GM12878 (cell line): ENCODE measurements around the gene LPCAT3. TPM values are rescaled to one million over a fixed set of nuclear protein-coding genes. Genes with fewer than 3 reads are reported as not detected.

Experiments used
- CEBPZ ChIP-seq: fragments of 150-350 bp; IDR thresholded peaks from 2 replicates; pipeline ENCODE4 v1.6.1; 2016; ENCODE audit warnings: low read depth, low read length
- HDAC6 ChIP-seq: fragments of 200-600 bp; sonication (generic); IDR thresholded peaks from one replicate; pipeline ENCODE4 v1.8.0; 2017; ENCODE audit warnings: antibody characterized with exemption; ENCODE audit not compliant: unreplicated experiment
- KAT2A ChIP-seq: conservative IDR thresholded peaks from 2 replicates; pipeline ENCODE4 v1.6.1; 2011; ENCODE audit warnings: low read depth, low read length; ENCODE audit not compliant: control insufficient read depth
- MTA2 ChIP-seq: fragments of 450-650 bp; IDR thresholded peaks from 2 replicates; pipeline ENCODE4 v1.6.1; 2016; ENCODE audit warnings: low read depth, mild to moderate bottlenecking, moderate library complexity
- POLR2AphosphoS2 ChIP-seq: IDR thresholded peaks from 2 replicates; pipeline ENCODE4 v1.6.1; 2011; ENCODE audit warnings: low read depth, mild to moderate bottlenecking, low read length, improper control_type of control experiment, moderate library complexity
- polyA plus RNA-seq, 11 experiments: library from polyadenylated mRNA; depleted of rRNA in 4 of 11; unstranded in 6 of 11; stranded (reverse) in 5 of 11; fragments of >200 nt; fragmentation: Nextera tagmentation in 4 of 11; fragmentation: Illumina TruSeq in 1 of 11; extraction: Ambion mirVana in 4 of 11; extraction: Trizol in 1 of 11; gene quantifications; 1 replicate in 1 of 11; 2 replicates in 10 of 11; pipeline versions ENCODE4 v1.2.1 to v1.2.3, GENCODE V29; 2011 to 2016; ENCODE audit warnings: inconsistent platforms in 2 of 11, missing spikeins in 2 of 11, low read depth in 1 of 11
- total RNA-seq, 4 experiments: library from RNA; depleted of rRNA in 3 of 4; stranded (reverse); fragments of >200 nt in 3 of 4; fragmentation: Illumina TruSeq in 1 of 4; extraction: Trizol in 1 of 4; gene quantifications; 2 replicates each; pipeline versions ENCODE4 v1.2.1 to v1.2.3, GENCODE V29; 2013 to 2021

The LPCAT3 gene
- total and polyA plus RNA-seq, 10 of the 15 experiments (the other 5 are each of a cell fraction or from before 2014, with no cell fraction given): 2.6 to 48.3 (median 23.0) TPM

GRCh38 chr12:6944381-6945186, 73.7 kb downstream of the LPCAT3 start (continued):
- no peak for TF ChIP-seq KAT2A
- TF ChIP-seq CEBPZ: no peak
- no peak for TF ChIP-seq HDAC6
- TF ChIP-seq POLR2AphosphoS2: no peak
- TF ChIP-seq MTA2: no peak
